ENCODE results near the gene EXOC6B. TPM values are rescaled to one million over a fixed set of nuclear protein-coding genes. Genes with fewer than 3 reads are reported as not detected.

The EXOC6B gene
- total and polyA plus RNA-seq, 10 of the 15 experiments (the other 5 are each of a cell fraction or from before 2014, with no cell fraction given) = 0.23 to 2.2 (median 1.2) TPM

DNA sequence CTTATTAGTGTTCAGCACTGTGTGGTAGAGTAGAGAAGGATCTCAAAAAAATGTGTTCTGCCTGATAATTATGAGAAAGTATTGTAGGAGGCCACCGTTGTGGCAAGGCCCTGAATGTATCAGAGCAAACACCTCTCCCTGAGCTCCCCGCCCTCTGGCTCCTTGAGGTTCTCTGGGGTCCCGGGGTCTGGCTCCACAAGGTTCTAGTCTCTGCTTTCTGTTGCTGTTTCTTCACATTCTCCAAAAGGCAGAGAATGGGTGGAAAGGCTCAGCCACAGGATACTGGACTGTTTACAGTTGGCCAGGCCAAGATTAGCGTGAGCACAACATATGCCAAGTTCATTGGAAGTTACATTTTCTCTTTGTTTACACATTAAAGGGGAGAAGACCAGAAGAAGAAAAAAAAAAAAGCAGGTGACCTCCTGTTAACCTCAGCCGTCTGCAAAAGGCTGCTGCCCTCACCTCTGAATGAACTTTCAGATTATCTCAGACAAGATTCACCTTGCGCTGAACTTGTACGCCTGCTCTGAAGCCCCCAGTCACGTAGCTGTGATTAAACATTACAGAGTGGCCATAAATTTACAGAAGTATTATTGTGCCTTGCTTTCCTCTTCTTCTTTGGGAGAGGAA, 621.6 kb downstream of the EXOC6B start:
- ChIA-PET RAD21 (ENCODE audit: unreplicated experiment) (no interaction called here), SMC1A (ENCODE audit: uncharacterized antibody, unreplicated experiment) (interaction anchor here (1.7 kb wide), 1 partner anchor 9 kb away, joined by 3 read pairs; no protein-coding TSS in a partner anchor), POLR2A (no interaction called here), CTCF (interaction anchor here (1.4 kb wide), 1 partner anchor 16 kb away, joined by 3 read pairs; no protein-coding TSS in a partner anchor)
- H3K4me2 ChIP-seq (ENCODE audit: control insufficient read depth, insufficient read depth) = no peak overlapping the region
- WGBS (ENCODE audit: insufficient coverage, insufficient replicate concordance, low lambda C conversion rate, missing lambda C conversion rate) = 31% methylated on average over 8 of the region's 8 CpGs
- DNase-seq (ENCODE audit: low read depth, low spot score) (no peak), FAIRE-seq (no peak), ATAC-seq (no peak)
- no peaks in the 10 kb centered on the region for H3K36me3 ChIP-seq (ENCODE audit: control insufficient read depth in 2 of 2, insufficient read depth in 2 of 2, low read length in 1 of 2)
- no peaks in the 10 kb centered on the region for H3K4me1 ChIP-seq (ENCODE audit: control insufficient read depth, insufficient read depth, low read length)
- H3K9ac ChIP-seq (ENCODE audit: control insufficient read depth, insufficient read depth, low read length) = no peak overlapping the region
- H3K79me2 ChIP-seq (ENCODE audit: control insufficient read depth, insufficient read depth, low read length) = no peaks in the 10 kb centered on the region
- no peaks in the 10 kb centered on the region for H3K27me3 ChIP-seq (replicated peaks in 1 of 2; ENCODE audit: control insufficient read depth in 2 of 2, insufficient read depth in 2 of 2, low read length in 1 of 2)
- TF ChIP-seq SKIL (IDR thresholded peaks at IDR 0.05; ENCODE audit: low read depth, poor library complexity, severe bottlenecking) (peak; percentile 88), RELB (IDR thresholded peaks at IDR 0.05; ENCODE audit: low read depth) (0 out of 2 replicates have a peak, but pooled peaks have one; percentile 27), NR2F1 (conservative IDR thresholded peaks at IDR 0.05) (peak; percentile 56), PAX8 (IDR thresholded peaks at IDR 0.05) (no peak), BHLHE40 (IDR thresholded peaks at IDR 0.05; ENCODE audit: borderline replicate concordance in 1 of 2, low read depth in 2 of 2, low read length in 1 of 2) (peak; percentile 35 to 43; a peak in 1 of 4 replicates), CEBPB (IDR thresholded peaks at IDR 0.05; ENCODE audit: borderline replicate concordance in 1 of 2, low read depth in 2 of 2, low read length in 2 of 2) (no peak), RUNX3 (IDR thresholded peaks at IDR 0.05; ENCODE audit: low read length) (peak; percentile 37; the same call in 1 of the 2 replicates), HCFC1 (IDR thresholded peaks at IDR 0.05; ENCODE audit: low read length) (no peak), ZNF622 (IDR thresholded peaks at IDR 0.05) (no peak), ZNF384 (IDR thresholded peaks at IDR 0.05; ENCODE audit: borderline replicate concordance, low read depth, low read length) (peak; percentile 86)
- intact Hi-C loops (cut with micrococcal nuclease; ENCODE audit: unreplicated experiment) (no loop called here), in situ Hi-C loops (cut with MboI) (no loop called here)
- no peak overlapping the region for H3K27ac ChIP-seq (ENCODE audit: control insufficient read depth, insufficient read depth)
- no peak overlapping the region for H2AFZ ChIP-seq (ENCODE audit: control insufficient read depth, low read depth, low read length)
- no peaks in the 10 kb centered on the region for H4K20me1 ChIP-seq (ENCODE audit: control insufficient read depth, insufficient read depth)
- H3K4me3 ChIP-seq = no peak overlapping the region
- no TSS peak for BruUV-seq (replicated peaks)
- no peaks in the 10 kb centered on the region for H3K9me3 ChIP-seq (replicated peaks; ENCODE audit: control insufficient read depth, insufficient read depth, low read length)

Measured in GM12878 (cell line).